Kidney glomerular epithelial cell (primary cell): ENCODE measurements around the gene CSPG5.

ENCODE experiments used
- DNase-seq: peaks from one replicate; lab custom pipeline; 2025; lab: John Stamatoyannopoulos, UW

Gene CSPG5, protein sequence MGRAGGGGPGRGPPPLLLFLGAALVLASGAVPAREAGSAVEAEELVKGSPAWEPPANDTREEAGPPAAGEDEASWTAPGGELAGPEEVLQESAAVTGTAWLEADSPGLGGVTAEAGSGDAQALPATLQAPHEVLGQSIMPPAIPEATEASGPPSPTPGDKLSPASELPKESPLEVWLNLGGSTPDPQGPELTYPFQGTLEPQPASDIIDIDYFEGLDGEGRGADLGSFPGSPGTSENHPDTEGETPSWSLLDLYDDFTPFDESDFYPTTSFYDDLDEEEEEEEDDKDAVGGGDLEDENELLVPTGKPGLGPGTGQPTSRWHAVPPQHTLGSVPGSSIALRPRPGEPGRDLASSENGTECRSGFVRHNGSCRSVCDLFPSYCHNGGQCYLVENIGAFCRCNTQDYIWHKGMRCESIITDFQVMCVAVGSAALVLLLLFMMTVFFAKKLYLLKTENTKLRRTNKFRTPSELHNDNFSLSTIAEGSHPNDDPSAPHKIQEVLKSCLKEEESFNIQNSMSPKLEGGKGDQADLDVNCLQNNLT

DNA sequence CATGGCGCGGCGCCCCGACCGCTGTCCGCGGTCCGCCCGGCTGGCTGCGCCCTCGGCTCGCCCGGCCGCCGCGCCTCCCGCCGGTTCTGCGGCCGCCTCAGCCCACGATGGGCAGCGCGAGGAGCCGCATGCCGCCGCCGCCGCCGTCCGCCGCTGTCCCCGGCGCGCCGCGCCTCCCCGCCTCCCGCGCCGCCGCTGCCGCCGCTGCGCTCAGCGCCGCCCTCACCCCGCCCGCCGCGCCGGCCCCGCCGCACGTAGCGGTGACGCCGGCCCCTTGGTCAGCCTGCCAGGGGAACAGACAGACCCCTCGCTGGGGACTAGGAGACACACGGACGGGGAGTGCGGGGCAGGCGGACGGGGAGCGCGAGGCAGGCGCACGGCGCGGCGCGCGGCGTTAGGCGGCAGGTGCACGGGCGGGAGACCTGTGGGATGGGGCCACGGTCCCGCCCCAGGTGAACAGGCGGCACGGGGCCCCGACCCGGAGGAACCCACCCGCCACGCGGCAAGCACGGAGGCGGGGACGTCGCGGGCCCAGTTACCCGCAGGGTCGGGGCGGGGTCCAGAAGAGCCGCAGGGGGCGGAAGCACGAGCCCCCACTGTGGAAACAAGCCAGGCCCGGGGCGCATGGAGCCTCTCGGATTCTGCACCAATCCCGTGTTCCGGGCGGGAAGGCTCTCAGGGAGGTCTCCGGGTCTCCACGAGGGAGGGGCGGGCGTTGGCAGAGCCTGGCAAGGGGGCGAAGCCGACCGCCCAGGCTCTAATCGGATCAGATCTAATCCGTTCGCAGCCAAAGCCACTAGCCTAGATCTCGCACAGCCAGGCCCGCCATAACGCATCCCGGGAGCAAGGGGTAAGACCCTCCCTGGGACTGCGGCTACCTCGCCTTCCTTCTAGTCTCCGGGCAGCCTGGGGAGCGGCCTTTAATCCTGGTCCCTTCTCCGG is at the start of gene CSPG5:
TSS of gene CSPG5 (minus strand) at position 175 of the 942 bp plus-strand sequence. CDS start at position 3, 172 bp downstream.
- no peak for DNase-seq

- DNase-seq, result no peak
Measured at GRCh38 chr3:47628426-47628825, 49.8 kb upstream of the CSPG5 start.

DNA sequence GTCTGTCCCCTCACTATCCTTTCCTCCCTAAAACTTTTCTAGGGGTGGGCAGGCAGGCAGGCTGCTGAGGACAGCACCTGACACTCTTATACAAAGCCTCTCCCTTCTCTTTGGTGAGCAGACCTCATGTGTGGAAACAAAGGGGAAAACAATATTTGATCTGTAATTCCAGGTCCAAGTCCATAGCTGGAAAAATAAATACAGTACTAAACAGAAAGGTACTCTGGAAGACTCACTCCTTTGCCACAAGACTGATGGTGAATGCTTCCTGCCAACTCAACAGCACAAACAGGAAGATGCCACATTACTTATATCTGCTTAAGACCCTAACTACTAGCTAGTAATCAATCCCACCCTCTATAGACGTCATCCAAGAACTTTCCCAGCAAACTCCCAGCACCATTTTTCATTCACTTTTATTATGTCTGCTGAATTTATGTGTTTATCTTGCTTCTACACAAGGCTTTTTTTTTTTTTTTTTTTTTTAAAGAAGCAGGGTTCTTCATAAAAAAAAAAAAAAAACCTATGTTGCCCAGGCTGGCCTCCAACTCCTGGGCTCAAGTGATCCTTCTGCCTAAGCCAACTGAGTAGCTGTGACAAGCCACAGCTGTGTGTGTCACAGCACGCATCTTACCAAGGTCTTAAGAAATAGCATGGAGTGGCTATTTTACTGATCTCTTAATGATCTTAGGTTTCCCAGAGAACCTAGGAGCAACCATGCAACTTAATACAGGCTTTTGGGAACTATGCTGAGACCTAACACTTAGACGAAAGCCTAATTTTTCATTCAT is 44.2 kb upstream of the CSPG5 start:
- no peak for DNase-seq

GRCh38 chr3:47617086-47618010 is 38.7 kb upstream of the CSPG5 start:
- DNase-seq, result peak; percentile 18

- DNase-seq, result no peak
Measured at GRCh38 chr3:47614788-47615187, 36.1 kb upstream of the CSPG5 start.

GRCh38 chr3:47613722-47614121 is 35.1 kb upstream of the CSPG5 start:
- no peak for DNase-seq

DNA sequence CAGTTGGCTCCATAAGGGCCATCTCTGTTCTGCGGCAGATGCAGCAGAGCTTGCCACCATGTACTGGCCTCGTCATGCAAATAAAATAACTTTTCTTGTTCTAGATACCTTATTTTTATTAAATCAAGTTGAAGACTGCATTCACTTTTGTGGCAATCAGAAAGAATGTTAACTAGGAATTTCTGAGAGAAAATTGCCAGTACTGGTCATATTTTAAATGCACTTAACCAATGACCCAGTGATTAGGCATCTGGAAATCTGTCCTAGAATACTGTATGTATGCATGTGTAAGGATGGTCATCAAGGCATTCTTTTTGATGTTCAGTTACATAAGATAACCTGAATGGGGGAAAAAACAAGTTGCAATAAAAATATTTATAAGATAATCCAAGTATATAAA is 34.2 kb upstream of the CSPG5 start:
- no peak for DNase-seq

GRCh38 chr3:47612178-47612577 is 33.5 kb upstream of the CSPG5 start:
- DNase-seq, result peak; percentile 80

DNA sequence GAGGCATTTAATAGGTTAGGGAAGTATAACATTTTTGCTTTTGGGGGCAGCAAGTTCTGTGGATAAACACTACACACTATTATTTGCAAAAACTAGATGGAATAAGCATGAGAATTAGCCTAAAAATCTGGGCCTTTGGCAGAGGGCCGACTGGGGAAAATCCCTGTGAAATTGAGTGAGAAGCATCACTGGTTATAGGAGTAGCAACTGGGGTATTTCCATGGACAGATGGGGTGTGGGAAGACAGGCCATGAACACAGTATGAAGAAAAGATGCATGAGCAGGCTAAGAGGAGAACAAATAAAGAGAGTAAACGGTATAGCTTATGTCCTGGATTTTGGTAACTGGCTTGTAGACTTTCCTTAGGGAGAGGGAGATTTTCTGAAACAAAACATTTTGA is 32.9 kb upstream of the CSPG5 start:
- no peak for DNase-seq

- DNase-seq, result no peak
Measured at GRCh38 chr3:47610583-47610982, 31.9 kb upstream of the CSPG5 start.

DNA sequence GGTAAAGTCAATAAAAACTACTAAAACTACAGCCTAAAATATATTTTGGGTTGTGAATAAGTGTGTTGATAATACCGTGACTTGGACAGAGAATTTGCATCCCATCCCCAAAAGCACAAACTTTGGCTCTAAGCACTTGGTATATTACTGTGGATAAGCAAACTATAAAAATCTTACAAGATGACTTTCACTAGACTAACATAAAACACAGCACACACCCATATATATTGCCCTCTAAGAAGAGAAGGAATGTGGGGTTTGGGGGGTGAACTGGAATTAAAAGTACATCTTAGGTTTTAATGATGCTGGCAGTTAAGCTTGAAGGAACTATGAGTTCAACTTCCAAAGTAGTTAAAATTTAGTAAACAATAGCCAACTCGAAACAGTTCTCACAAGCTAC is 28.7 kb upstream of the CSPG5 start:
- DNase-seq, result no peak

- DNase-seq, result no peak
Measured at GRCh38 chr3:47606165-47606564, 27.5 kb upstream of the CSPG5 start.

- peak; percentile 79 for DNase-seq
Measured at GRCh38 chr3:47605652-47606051, 27.0 kb upstream of the CSPG5 start.

DNA sequence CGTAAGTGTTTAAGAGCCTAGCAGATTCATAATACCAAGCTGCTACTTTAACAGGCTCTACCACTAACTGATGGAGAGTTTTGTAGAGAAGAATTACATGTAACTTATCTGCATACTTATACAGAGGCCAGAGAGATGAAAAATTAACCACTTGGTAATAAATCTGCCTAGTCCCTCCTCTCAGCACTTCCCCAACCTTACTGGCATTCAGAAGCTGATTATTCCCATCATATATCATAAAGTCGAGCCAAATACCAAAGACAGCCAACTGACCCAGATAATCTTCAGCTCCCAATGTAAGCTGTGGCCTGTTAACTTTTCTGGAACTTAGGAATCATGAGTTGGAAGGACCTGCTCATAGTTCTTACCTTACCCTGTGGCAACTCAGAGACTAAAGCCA is 25.5 kb upstream of the CSPG5 start:
- DNase-seq, result no peak

- no peak for DNase-seq
Measured at GRCh38 chr3:47603332-47603731, 24.7 kb upstream of the CSPG5 start.

GRCh38 chr3:47601281-47601680 is 22.6 kb upstream of the CSPG5 start:
- DNase-seq, result no peak

DNA sequence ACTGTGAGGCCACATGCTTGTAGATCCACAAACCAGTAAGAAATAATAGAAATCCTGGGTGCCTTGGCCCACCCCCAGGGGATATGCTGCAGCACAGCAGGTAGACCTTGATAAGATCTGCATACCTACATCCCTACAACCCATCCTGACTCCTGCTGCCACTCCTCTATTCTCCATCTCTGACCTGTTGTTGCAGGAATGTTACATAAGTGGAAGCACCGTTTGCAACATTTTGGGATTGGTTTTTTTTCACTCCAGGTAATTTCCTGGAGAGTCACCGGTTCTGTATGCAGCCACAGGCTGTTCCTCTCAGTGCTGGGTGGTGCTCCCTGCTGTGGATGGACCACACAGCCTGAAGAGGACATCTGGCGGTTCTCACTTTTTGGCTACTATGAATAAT is 16.1 kb upstream of the CSPG5 start:
- no peak for DNase-seq

- no peak for DNase-seq
Measured at GRCh38 chr3:47592066-47592795, 13.6 kb upstream of the CSPG5 start.

GRCh38 chr3:47590216-47590615 is 11.6 kb upstream of the CSPG5 start:
- DNase-seq, result no peak

- no peak for DNase-seq
Measured at GRCh38 chr3:47588587-47588986, 9.9 kb upstream of the CSPG5 start.
